Measurements from ENCODE around the gene IL24. TPM values are rescaled to one million over a fixed set of nuclear protein-coding genes. Genes with fewer than 3 reads are reported as not detected.
"Not testable (repeated sequence)": the region's sequence is repeated elsewhere in the genome, so short reads cannot be mapped to it uniquely, and the experiment has no call there.

The IL24 gene, protein sequence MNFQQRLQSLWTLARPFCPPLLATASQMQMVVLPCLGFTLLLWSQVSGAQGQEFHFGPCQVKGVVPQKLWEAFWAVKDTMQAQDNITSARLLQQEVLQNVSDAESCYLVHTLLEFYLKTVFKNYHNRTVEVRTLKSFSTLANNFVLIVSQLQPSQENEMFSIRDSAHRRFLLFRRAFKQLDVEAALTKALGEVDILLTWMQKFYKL
- total RNA-seq (2014; rRNA removed; shearing (Covaris generic)) = 0.11 TPM in 1 of 2 replicates, not detected in the other

GRCh38 chr1:206897175-206897574 lies at the start of gene IL24:
IL24 (plus strand) TSS chr1:206897443; CDS start chr1:206897833, 390 bp downstream.
- DNase-seq (ENCODE audit: low read depth) = no peak

DNA sequence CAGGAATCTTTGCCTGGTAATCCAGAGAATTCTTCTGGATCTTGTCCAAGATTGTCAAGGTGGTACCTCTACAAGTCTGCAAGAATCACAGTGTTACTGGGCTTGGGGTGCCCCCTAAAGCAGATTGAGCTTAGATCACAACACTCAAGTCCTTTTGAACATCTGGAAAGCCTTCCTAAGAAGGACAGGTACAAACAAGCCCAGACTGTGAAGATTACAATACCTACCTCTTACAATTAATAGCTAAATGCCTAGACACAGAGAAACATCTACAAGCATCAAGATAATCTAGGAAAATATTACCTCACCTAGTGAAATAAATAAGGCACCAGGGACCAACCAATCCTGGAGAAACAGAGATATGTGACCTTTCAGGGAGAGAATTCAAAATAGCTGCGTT lies 49.3 kb upstream of the IL24 start:
- no peak for DNase-seq (ENCODE audit: low read depth)

DNA sequence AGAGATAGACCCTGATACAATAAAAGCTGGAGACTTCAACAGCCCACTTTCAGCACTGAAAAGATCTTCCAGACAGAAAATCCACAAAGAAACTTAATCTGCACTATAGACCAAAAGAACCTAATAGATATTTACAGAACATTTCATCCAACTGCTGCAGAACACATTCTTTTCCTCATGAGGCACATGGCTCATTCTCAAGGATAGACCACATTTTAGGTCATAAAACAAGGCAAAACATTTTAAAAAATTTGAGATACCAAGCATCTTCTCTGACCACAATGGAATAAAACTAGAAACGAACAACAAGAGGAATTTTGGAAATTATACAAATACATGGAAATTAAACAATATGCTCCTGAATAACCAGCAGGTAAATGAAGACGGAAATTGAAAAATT lies 46.8 kb upstream of the IL24 start:
- DNase-seq (ENCODE audit: low read depth) = no peak

- DNase-seq (ENCODE audit: low read depth) = no peak
Measured at GRCh38 chr1:206851341-206852010, 45.8 kb upstream of the IL24 start.

- DNase-seq (ENCODE audit: low read depth) = not testable (repeated sequence)
Measured at GRCh38 chr1:206852662-206853061, 44.6 kb upstream of the IL24 start.

GRCh38 chr1:206853696-206854095 lies 43.5 kb upstream of the IL24 start:
- not testable (repeated sequence) for DNase-seq (ENCODE audit: low read depth)

DNA sequence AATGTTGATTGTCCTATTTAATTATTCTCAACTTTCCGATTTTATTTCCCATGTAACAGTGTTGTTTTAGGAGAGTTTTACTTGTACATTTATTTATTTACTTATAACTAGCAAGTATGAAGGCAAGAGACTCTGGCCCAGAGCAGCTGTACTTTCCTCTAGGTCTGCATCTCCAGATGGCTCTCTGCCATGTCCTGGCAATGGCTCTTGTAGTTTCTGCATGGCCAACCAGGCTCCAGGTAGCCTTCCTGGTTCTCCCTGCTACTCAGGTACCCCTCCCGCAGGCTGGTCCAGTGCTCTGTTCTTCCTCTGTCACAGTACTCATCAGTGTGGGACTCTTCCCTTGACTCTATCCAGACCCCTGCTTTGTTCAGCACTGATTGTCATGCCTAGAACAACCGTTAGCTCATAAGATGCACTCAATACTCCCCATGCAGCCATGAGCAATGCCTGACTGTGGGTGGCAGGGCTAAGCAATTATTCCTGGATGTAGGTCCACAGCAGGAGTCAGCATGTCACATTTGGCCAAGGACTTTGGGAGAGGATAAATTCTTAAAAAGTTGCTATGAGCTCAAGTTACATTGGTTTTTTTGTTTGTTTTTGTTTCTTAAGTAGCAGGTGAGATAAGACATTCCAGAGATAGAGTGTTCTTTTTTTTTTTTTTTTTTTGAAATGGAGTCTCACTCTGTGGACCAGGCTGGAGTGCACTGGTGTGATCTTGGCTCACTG lies 42.7 kb upstream of the IL24 start:
- DNase-seq (ENCODE audit: low read depth) = peak; percentile 41

DNA sequence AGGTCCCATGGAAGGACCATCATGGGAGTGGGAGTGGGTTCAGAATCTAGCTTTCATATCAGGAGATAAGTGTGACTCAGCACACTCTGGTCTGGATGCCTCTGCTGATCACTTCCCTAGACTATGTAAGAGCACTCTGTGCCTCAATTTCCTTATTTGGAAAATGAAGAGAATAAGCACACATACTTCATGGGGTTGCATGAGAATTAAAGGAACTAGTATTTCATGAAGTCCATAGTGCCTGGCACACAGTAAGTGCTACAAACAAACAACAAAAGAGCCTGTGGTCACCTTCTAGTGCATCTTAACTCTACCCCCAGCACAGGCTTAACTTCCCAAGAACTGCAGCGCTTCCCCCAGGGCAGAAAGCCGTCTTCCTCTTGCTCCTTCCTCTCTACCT lies 41.4 kb upstream of the IL24 start:
- no peak for DNase-seq (ENCODE audit: low read depth)

GRCh38 chr1:206856674-206857464 lies 40.4 kb upstream of the IL24 start:
- no peak for DNase-seq (ENCODE audit: low read depth)

- no peak for DNase-seq (ENCODE audit: low read depth)
Measured at GRCh38 chr1:206859082-206859521, 38.1 kb upstream of the IL24 start.

DNA sequence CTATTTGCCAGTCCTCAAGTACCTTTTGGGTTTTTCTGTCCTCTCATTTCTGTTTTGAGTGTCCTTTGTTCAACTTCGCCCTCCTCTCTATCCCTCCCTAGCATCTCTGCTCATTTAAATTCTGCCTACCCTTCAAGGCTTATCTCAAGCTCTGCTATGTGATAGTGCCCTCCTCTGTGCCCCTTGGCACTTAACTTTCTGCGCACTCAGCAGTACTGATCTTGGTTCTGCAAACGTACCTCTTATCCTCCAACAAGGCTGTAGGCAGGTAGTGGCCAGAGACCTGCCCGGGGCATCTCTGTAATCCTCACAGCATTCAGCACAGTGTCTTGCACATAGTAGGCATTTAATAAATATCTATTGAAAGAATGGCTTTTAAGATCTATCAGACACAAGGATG lies 37.1 kb upstream of the IL24 start:
- no peak for DNase-seq (ENCODE audit: low read depth)

DNA sequence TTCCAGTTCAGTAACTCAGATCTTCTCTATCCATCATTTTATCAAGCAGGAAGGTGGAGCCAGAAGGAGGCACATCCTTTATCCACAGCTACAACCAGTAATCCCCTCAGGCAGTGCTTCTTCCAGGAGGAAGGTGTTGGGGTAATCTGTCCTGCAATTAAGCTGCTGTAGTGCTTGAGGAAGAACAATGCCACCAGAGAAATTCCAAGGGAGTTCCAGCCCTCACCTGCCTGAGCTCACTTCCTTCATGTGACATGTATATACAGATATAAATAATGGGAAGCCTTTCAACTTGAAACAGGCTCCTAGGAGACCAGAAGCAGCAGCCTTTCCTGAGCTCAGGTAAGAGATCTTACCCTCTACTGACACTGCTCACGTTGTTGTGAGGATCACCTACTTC lies 34.0 kb upstream of the IL24 start:
- DNase-seq (ENCODE audit: low read depth) = no peak

DNA sequence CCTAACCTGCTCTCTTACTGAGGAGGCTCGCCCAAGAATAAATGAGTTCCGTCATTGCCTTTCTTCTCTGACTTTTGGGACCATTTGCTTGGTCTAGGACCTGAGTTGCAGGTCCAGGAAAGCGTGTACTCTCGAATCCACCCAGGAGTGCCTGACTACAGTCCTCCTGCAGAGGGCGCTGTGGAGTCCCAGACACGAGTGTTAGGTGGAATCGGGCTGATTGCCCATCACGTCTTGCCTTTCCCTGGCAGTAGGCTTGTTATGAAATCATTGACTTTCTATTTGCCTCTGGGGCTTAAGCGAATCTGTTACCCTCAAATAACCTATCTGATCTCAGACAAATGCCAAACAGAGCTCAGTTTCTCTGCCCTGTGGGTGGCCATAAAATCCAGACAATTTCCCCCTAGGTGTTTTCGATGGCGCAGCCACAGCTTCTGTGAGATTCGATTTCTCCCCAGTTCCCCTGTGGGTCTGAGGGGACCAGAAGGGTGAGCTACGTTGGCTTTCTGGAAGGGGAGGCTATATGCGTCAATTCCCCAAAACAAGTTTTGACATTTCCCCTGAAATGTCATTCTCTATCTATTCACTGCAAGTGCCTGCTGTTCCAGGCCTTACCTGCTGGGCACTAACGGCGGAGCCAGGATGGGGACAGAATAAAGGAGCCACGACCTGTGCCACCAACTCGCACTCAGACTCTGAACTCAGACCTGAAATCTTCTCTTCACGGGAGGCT lies 32.1 kb upstream of the IL24 start, which contains the start of gene IL20:
IL20 (plus strand) TSS at position 685 of the 733 bp plus-strand sequence. CDS start 230 bp downstream, outside the sequence.
- DNase-seq (ENCODE audit: low read depth) = peak; percentile 79

DNA sequence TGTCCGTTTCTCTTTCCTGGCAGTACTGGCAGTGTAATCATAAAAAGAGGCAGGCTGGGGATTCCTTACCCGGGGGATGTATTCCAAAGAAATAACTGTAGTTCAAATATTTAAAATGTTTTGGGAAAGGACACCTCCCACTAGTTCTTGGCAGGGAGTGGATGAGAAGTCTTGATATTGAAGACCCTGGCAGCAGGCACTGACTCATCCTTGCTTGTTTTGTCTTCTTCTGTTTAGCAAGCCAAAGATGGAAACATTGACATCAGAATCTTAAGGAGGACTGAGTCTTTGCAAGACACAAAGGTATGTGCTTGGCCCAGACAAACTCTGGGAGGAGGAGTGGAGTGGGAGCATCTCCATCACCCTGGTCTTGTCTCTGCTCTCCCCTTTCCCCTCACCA lies 31.2 kb upstream of the IL24 start:
- DNase-seq (ENCODE audit: low read depth) = no peak

DNA sequence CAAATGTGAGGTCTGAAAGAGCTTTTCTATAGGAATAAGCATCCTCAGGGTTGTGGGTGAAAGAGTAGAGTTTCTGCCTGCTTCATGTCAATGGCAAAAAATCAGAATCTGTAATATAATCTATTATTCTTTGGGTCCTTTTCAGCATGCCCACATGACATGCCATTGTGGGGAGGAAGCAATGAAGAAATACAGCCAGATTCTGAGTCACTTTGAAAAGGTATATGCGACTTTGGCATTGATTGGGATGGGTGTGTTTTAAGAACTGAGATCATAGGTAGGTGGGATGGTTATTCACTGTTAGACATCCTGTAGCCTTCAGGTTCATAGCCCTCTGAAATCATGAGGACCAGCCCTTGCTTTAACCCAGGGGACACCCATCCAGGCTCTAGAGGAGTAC lies 30.0 kb upstream of the IL24 start:
- DNase-seq (ENCODE audit: low read depth) = no peak

DNA sequence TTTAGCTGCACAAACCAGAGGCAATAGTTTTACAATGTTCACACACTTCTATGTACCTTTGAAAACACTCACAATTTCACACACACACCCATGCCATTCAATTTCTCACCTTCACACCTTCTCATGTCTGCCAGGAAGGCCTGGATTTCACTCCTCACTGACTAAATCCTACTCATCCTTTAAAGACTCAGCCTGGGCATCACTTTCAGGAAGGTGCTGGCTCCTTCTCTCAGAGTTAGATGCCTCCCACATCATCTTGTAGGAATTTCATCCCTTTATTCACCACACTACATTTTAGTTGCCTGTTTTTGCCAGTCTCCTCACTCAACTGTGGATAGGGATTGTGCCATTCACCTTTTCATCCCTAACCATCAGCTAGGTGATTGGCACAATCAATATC lies 29.5 kb upstream of the IL24 start:
- no peak for DNase-seq (ENCODE audit: low read depth)

DNA sequence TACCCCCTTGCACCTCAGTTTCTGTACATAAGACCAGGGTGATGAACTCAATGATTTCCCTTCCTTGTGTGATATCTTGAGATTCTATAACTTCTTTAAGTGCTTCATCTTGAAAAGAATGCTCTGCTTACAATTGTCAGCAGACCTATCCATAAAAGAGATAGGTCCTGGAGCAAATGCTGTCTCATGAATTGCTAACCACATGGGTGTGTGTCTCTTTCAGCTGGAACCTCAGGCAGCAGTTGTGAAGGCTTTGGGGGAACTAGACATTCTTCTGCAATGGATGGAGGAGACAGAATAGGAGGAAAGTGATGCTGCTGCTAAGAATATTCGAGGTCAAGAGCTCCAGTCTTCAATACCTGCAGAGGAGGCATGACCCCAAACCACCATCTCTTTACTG lies 29.0 kb upstream of the IL24 start:
- no peak for DNase-seq (ENCODE audit: low read depth)

GRCh38 chr1:206872139-206872538 lies 25.1 kb upstream of the IL24 start:
- no peak for DNase-seq (ENCODE audit: low read depth)

DNA sequence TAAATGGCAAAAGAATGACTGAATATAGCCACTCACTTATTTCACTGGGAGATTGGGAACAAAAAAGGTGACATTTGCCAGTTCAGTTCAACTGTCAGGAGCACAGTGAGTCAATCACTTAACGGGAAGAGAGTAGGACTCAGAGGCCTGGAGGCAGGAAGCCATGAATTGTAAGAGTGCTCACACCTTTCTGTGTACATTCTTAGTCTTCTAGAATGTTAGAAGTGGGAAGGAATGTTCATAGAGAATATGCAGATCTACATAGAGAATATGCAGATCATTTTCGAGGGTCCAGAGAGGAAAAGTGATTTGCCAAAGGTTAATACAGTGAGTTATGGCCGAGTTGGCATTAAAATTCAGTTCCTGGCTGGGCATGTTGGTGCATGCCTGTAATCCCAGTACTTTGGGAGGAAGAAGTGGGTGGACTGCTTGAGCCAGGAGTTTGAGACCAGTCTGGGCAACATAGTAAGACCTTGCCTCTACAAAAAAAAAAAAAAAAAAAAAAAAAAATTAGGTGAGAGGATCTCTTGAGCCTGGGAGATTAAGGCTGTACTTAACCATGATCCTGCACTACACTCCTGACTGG lies 23.5 kb upstream of the IL24 start:
- no peak for DNase-seq (ENCODE audit: low read depth)

GRCh38 chr1:206875752-206876377 lies 21.4 kb upstream of the IL24 start:
- no peak for DNase-seq (ENCODE audit: low read depth)
